OCI-M2 (cell line): ENCODE measurements around the gene ATG2A.
"Not testable (repeated sequence)": the region's sequence is repeated elsewhere in the genome, so short reads cannot be mapped to it uniquely, and the experiment has no call there.

ENCODE experiments used
- DNase-seq: peaks from one replicate; lab custom pipeline; 2025; ENCODE audit not compliant: unreplicated experiment; lab: John Stamatoyannopoulos, UW

Gene ATG2A

GRCh38 chr11:64857485-64857884 lies 59.5 kb downstream of the ATG2A start:
- DNase-seq = no peak

- no peak for DNase-seq
These were observed 60.4 kb downstream of the ATG2A start for GRCh38 chr11:64856382-64857227.

DNA sequence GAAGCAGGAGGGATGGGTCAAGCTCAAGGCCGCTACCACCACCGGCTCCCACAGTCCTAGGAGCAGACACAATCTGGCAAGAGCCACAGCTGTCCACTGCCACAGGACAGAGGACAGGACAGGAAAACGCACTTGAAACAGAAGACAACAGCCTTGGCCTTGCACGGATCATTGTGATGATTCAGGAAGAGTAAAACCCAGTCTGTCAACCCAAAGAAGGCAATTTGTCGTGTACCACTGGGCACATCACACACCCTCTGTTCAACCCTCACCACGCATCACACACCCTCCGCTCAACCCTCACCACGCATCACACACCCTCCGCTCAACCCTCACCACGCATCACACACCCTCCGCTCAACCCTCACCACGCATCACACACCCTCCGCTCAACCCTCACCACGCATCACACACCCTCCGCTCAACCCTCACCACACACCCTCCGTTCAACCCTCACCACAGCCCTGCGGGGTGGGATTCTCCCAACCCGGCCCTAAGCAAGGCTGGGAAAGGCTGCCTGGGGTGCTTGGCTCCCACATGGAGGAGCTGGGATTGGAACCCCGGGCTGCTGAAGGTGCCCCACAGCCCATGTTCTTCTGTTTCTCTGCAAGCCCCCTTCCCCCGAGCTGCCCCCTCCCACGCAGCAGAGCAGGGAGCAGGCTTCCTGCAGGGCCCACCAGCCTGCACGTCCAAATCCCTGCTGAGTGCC lies 61.3 kb downstream of the ATG2A start:
- no peak for DNase-seq

DNA sequence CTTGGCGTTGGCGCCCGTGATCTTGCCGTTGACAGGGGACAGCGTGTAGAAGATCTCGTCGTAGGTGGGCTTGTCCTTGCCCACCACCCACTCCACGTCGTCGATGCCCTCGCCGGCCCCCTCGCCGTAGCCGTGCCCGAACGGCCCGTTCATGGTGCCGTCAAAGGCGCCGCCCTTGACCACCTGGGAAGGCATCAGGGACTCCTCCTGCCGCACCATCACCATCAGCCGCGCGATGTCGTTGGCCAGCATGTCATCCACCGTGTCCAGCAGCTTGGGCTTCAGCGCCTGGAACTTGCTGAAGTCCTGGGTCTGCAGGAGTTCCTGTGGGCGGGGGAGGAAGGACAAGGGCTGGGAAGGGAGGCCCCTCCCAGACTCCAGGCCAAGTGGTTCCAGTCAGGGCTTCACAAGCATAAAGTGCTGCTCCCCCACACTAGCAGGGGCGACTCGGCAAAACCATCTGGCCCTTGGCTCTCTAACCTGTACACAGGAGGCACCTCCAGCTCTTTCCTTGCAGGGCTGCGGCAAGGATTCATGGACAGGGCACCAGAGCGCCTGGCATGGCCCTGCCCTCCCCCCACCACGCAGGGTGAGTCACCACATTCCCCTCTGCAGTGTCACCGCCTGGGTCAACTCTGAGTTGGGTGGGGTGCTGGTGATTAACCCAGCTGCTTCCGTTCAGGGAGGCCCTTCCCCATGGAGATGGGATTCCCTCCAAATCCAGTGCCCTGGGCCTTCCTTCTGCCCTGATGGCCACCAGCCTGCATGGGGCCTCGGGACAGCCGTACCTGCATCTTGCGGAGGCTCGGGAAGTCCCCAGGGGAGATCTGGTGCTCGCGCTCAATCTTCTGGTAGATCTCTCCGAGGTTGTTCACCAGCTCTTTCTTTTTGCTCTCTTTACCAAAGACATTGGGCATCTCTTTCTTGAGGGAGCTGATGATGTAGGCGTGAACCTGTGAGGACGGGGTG lies 62.2 kb downstream of the ATG2A start:
- no peak for DNase-seq

- no peak for DNase-seq
These were observed 62.9 kb downstream of the ATG2A start for GRCh38 chr11:64854157-64854533.

DNA sequence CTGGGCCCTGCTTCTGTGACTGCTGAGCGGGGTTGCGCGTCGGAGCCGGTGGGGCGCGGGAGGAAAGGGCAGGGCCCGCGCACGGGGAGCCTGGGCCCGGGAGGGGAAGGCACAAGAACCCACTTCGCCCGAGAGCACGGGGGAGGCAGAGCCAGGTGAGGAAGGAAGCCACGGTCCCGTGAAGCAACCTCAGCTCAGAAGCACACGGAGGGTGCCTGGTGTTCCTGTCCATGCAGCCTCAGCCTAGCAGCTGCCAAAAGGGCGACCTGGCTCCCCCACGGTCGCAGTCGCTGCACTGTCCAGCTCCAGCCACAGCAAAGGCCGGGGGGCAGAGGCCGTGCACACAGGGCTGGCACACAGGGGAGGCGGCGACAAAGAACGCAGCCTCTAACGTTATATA lies 63.3 kb downstream of the ATG2A start:
- DNase-seq = no peak

DNA sequence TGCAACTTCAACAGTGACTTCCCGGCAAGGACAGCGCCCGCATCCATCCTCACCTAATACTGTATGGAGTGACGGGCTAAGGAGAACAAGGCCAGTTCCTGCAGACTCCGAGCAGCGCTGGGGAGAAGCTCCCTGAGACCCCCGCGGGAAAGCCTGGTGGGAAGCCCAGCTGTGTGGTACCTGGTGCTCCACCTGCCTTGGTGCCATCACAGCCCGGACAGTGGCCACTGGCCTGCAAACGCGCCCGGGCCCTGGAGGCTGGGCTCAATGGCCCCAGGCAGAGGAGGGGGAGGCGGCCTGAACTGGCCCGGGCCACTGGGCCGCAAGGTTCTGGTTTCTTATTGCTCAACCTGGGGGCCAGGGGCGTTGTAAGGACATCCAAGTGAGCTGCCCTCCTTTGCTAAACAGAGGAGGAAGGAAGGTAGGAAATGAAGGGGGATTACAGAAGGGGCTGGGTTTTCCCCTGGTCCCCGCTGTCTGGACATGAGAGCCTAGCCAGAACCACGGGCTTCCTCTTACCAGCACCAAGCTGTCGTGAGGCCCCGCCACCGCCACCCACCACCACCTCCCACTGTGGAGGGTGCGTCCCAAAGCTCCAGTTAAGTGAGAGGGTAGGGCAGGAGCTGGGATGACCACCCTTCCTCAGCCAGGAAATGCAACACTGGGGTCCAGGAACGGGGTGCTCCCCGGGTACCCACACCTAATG lies 64.1 kb downstream of the ATG2A start:
- DNase-seq = no peak

DNA sequence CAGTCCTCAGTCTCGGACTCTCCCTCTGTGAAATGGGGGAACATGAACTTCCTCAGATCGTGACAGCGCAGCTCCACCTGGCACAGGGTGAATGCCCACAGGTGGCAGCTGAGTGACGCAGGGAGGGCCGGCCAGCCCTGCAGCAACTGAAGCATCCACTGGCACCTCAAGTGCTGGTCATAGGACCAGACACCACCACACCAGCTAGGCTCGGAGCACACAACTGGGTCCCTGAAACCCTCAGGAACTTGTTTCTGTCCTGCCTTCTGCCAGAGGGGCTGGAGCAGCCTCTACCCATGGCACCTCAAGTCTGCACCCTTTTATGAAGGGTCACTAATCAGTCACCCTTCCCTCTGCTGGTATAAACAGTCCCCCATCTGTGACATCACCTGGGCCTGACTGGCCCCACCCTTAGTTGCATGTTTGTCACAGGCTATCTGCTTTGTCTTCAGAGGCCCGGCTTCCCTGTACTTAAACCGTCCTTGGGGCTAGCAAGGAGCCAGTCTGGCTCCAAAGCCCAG lies 65.1 kb downstream of the ATG2A start:
- DNase-seq = no peak

GRCh38 chr11:64850979-64851567 lies 65.9 kb downstream of the ATG2A start:
- DNase-seq = no peak

DNA sequence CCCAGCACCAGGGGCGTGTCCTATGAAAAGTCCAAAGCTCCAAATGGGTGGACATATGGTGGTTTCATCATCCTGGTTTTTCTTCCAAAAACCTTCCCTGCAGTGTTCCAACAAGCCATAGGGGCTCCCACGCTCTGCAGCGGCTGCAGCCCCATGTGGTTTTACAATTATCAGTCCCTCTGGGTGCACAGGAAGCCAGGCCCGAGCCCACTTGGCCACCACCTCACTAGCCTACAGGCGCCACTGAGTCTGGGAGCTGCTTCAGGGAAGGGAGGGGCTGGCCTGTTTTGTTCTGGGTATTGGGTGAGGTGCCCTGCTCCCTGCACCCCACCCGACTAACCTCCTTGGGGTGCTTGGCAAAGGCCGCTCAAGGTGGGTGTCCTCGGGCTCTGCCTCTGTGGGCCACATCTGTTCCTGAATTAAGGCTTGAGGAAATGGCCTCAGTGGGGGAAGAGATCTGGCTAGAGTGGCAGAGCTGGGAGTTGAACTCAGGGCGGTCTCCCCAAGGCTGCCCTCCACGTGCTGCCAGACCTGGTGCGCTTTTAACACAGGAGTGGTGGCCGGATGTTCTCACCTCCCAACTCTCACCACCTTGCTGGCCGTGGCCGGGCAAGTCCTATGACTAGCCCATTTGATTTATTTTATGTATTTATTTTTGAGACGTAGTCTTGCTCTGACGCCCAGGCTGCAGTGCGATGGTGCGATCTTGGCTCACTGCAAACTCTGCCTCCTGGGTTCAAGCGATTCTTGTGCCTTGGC lies 67.2 kb downstream of the ATG2A start:
- no peak for DNase-seq

DNA sequence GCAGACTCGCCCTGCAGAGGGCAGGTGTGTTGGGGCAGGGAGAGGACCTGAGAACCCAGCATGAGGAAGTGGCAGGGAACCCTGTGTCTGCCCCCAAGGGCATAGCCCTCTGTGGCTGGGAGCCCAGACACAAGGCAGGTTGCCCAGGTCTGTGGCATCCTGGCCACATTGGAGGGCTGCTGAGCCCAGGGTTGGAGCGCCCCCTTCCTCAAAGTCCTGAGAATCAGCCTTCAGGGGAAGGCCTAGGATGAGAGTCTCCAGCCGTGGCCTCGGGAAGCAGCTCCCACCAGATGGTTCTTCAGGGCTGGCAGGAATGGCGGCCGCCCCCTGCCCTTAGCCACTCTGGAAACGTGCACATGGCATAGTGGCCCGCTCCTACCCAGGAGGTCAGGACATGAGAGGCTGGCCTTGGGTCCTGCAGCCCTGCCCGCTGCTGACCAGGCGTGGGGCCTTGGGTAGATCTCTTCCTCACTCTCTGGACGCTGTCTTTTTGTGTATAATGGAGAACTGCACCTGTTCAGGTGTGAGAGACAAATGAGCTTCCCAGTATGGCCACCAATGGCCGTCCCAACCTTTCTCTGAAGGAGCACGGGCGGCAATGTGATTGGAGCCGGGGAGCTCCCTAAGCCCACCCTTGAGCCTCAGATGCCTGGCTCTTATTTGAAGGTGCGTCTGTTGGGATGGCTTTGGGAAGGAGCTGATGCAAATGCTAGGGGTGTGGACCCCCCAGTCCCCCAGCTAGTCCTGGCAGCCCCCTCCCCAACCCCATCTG lies 68.0 kb downstream of the ATG2A start:
- no peak for DNase-seq

DNA sequence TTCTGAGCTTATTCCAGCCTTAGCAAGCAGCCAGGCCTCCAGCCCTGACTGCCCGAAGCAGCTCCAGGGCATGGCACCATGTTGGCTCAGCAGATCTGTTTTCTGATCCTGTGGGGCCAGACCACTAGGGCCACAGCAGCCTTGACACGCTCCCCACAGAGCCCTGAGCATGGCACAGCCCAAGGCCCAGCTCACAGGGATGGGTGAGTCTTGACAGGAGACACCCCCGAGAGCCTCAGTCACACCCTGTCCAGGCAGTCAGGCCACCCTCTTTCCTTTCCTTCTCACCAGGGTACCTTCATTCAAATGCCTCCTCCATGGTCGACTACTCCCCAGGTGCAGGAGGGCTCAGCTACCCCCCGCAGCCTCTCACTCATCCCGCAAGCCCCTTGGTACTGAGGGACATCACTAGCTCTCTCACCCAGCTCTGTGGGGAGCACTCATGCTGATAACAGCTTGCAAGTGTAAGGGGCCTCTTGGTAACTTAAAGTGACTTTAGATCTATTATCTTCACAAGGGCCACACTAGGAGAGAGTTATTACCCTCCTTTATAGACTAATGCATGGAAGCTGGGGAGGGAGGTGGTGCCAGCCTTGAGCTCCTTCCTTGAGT lies 68.7 kb downstream of the ATG2A start:
- no peak for DNase-seq

GRCh38 chr11:64846998-64847666 lies 69.9 kb downstream of the ATG2A start:
- peak; percentile 12 for DNase-seq

DNA sequence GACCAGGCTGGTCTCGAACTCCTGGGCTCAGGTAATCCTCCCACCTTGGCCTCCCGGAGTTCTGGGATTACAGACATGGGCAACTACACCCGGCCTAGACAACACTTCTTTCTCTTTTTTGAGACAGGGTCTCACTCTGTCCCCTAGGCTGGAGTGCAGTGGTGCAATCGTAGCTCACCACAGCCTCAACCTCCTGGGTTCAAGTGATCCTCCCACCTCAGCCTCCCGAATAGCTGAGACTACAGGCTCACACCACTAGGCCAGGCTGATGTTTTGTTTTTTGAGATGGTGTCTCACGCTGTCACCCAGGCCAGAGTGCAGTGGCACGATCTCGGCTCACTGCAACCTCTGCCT lies 71.3 kb downstream of the ATG2A start:
- DNase-seq = not testable (repeated sequence)

DNA sequence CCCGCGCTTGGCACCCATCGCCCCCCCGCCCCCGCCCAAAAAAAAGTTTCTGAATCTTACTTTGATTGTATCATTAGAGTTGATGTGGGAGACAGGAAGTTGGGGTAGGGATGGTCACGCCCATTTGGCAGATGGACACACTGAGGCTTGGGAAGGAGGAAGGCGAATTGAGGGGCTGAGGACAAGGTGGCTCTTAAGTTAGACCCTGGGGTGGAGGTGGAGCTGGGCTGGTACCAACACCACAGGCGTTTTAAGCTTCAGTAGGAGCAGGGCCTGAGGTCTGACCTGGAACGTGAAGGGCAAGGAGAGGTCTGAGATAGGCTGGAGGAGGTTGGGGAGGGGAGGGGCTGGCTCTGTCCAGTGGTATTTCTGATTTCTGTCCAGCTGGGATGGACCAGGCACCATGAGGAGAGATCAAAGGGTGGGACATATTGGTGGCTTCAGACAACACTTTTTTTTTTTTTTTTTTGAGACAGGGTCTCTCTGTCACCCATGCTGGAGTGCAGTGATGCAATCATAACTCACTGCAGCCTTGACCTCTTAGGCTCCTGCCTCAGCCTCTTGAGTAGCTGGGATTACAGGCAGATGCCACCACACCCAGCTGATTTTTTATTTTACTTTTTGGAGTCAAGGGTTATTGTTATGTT lies 71.8 kb downstream of the ATG2A start:
- no peak for DNase-seq
